Breast epithelium (tissue), 4 donors: ENCODE measurements around the gene NFASC. TPM values are rescaled to one million over a fixed set of nuclear protein-coding genes. Genes with fewer than 3 reads are reported as not detected.

ENCODE experiments used
- DNase-seq, 2 donors: peaks; one replicate each; pipeline ENCODE4 v3.0.0-alpha.2; 2019; ENCODE audit warnings: low spot score in 2 of 2
- H3K27ac ChIP-seq, 2 donors: fragments of 200-600 bp; sonication (generic) in 1 of 2; one replicate each; pipeline ENCODE4 v1.5.1; 2016 to 2019; ENCODE audit warnings: mild to moderate bottlenecking in 1 of 2
- H3K27me3 ChIP-seq, 2 donors: fragments of 200-600 bp; sonication (generic) in 1 of 2; one replicate each; pipeline versions ENCODE4 v1.5.1 to v1.6.0; 2017 to 2019; ENCODE audit warnings: control low read depth in 1 of 2, mild to moderate bottlenecking in 1 of 2
- H3K36me3 ChIP-seq: fragments of 200-600 bp; one replicate; pipeline ENCODE4 v1.5.1; 2019
- H3K4me1 ChIP-seq, 2 donors: fragments of 200-600 bp; sonication (generic); one replicate each; pipeline ENCODE4 v1.5.1; 2016 to 2019; ENCODE audit warnings: control low read depth in 1 of 2
- H3K4me3 ChIP-seq, 3 donors: fragments of 200-600 bp; sonication (generic); 1 replicate in 2 of 3; 2 replicates in 1 of 3; pipeline ENCODE4 v1.5.1; 2016 to 2019; ENCODE audit warnings: mild to moderate bottlenecking in 3 of 3, moderate library complexity in 2 of 3
- H3K9me3 ChIP-seq, 2 donors: fragments of 200-600 bp; sonication (generic) in 1 of 2; one replicate each; pipeline ENCODE4 v1.5.1; 2016 to 2019; ENCODE audit warnings: control low read depth in 1 of 2
- POLR2A ChIP-seq: fragments of 450-650 bp; IDR thresholded peaks from one replicate; pipeline ENCODE4 v1.6.1; 2016; ENCODE audit warnings: antibody characterized with exemption, mild to moderate bottlenecking, moderate library complexity
- POLR2AphosphoS5 ChIP-seq, 3 donors: sonication (generic); formaldehyde crosslinking; IDR thresholded peaks; one replicate each; pipeline ENCODE4 v1.6.1; 2017; ENCODE audit warnings: antibody characterized with exemption in 3 of 3
- intact Hi-C: fragments of 100-400 bp; cut with DNase I; formaldehyde crosslinking; loops from one replicate; pipeline ENCODE4 v1.15.1; 2023; ENCODE audit warnings: low total_unique reads
- total RNA-seq, 3 donors: library from RNA; depleted of rRNA; stranded (reverse); fragments of >200 nt; gene quantifications; one replicate each; pipeline ENCODE4 v1.1.0, GENCODE V29; 2016
- TF ChIP-seq, protein P1 (sequence below), 3 donors: fragments of 450-650 bp; IDR thresholded peaks; one replicate each; pipeline ENCODE4 v1.5.1; 2016 to 2017; ENCODE audit warnings: antibody characterized with exemption in 3 of 3, mild to moderate bottlenecking in 3 of 3, moderate library complexity in 3 of 3

Gene NFASC
- total RNA-seq, 3 donors from 2014 or later: 1.6 to 19.5 (median 14.1) TPM

DNA sequence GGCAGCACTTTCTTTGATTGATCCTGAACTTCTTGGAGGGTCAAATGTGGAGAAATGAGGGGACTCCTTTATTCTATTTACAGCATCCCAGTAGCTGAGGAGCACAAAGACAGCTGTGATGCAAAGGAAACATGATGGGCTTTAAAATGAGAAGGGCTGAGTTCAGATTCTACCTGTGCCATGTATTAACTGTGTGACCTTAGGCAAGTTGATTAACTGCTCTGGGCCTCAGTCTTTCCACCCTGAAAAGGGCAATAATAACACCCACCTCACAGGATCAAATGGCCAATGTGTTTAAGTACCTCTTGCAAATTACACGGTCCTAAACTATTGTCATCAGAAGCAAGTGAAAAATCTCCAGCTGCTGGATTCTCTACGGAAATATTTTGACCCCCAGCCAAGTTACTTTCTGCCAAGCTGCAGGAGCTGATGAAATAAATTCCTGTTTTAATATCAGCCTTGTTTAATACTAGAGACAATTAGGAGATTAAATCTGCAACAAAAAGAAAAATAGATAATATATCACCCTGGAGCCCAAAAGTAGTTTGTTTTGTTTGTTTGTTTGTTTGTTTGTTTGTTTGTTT is 197.9 kb downstream of the NFASC start:
- intact Hi-C loops: loop anchor here (5.0 kb wide), 1 partner anchor 1361 kb away; no protein-coding TSS in a partner anchor
- H3K4me3 ChIP-seq: no peak overlapping the region
- DNase-seq: no peak
- no peaks in the 10 kb centered on the region for H3K9me3 ChIP-seq
- H3K27ac ChIP-seq: no peak overlapping the region
- no peaks in the 10 kb centered on the region for H3K27me3 ChIP-seq
- no peak for TF ChIP-seq POLR2A
- TF ChIP-seq, protein P1, sequence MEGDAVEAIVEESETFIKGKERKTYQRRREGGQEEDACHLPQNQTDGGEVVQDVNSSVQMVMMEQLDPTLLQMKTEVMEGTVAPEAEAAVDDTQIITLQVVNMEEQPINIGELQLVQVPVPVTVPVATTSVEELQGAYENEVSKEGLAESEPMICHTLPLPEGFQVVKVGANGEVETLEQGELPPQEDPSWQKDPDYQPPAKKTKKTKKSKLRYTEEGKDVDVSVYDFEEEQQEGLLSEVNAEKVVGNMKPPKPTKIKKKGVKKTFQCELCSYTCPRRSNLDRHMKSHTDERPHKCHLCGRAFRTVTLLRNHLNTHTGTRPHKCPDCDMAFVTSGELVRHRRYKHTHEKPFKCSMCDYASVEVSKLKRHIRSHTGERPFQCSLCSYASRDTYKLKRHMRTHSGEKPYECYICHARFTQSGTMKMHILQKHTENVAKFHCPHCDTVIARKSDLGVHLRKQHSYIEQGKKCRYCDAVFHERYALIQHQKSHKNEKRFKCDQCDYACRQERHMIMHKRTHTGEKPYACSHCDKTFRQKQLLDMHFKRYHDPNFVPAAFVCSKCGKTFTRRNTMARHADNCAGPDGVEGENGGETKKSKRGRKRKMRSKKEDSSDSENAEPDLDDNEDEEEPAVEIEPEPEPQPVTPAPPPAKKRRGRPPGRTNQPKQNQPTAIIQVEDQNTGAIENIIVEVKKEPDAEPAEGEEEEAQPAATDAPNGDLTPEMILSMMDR (IDR thresholded peaks at IDR 0.05): no peak
- no peak for TF ChIP-seq POLR2AphosphoS5 (IDR thresholded peaks at IDR 0.05)
- H3K4me1 ChIP-seq: no peaks in the 10 kb centered on the region
- no peaks in the 10 kb centered on the region for H3K36me3 ChIP-seq

DNA sequence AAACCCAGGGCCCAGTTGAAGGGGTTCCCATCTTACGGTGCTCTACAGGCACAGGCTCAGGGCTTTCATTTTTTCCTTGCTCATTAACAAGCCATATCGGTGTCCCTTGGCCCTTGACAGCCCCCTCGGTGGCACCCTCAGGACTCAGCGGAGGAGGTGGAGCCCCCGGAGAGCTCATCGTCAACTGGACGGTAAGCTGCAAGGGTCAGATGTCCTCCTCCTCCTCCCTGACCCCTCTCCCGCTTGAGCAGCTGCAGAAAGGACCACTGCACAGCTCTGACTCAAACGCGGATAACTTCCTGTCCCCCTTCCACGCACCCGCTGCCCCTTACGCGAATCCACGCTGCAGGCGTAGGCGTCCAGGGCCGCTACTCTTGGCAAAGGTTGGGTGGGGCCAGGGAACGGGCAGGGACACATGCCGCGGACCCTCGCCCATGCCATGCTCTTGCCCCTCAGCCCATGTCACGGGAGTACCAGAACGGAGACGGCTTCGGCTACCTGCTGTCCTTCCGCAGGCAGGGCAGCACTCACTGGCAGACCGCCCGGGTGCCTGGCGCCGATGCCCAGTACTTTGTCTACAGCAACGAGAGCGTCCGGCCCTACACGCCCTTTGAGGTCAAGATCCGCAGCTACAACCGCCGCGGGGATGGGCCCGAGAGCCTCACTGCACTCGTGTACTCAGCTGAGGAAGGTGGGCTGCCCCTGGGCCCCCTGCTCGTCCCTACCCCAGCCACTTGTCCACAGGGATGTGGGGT is 198.9 kb downstream of the NFASC start:
- Histone ChIP-seq H3K27ac (no peak overlapping the region), H3K4me3 (no peak overlapping the region), H3K36me3 (no peaks in the 10 kb centered on the region), H3K9me3 (no peaks in the 10 kb centered on the region), H3K27me3 (no peaks in the 10 kb centered on the region), H3K4me1 (no peaks in the 10 kb centered on the region)
- TF ChIP-seq POLR2AphosphoS5 (IDR thresholded peaks at IDR 0.05): no peak
- no peak for TF ChIP-seq POLR2A
- TF ChIP-seq, protein P1 (IDR thresholded peaks at IDR 0.05): no peak
- no peak for DNase-seq
- intact Hi-C loops: loop anchor here (5.0 kb wide), 1 partner anchor 1362 kb away; no protein-coding TSS in a partner anchor

DNA sequence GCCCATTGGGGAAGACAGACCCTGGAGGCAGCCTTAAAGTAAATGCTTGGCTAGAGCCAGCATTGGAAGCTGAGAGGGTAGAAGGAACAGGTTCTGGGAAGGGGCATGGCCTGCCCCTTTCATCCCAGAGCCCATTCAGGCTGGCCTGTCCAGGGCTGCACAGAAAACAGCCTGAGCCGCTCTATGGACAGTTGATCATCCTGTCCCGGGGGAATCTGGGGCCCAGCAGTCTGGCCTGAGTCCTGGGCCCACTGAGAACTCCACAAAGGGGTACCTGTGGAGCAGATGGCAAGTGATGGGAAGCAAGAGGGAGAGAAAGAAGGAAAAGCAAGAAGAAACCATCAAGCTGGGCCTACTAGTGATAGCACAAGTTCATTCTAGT is 200.4 kb downstream of the NFASC start:
- intact Hi-C loops: no loop called here
- no peak overlapping the region for H3K27ac ChIP-seq
- H3K4me3 ChIP-seq: no peak overlapping the region
- H3K27me3 ChIP-seq: no peaks in the 10 kb centered on the region
- H3K9me3 ChIP-seq: no peaks in the 10 kb centered on the region
- DNase-seq: no peak
- no peaks in the 10 kb centered on the region for H3K36me3 ChIP-seq
- H3K4me1 ChIP-seq: no peaks in the 10 kb centered on the region
- TF ChIP-seq, protein P1 (IDR thresholded peaks at IDR 0.05): no peak
- TF ChIP-seq POLR2A (no peak), POLR2AphosphoS5 (IDR thresholded peaks at IDR 0.05) (no peak)

DNA sequence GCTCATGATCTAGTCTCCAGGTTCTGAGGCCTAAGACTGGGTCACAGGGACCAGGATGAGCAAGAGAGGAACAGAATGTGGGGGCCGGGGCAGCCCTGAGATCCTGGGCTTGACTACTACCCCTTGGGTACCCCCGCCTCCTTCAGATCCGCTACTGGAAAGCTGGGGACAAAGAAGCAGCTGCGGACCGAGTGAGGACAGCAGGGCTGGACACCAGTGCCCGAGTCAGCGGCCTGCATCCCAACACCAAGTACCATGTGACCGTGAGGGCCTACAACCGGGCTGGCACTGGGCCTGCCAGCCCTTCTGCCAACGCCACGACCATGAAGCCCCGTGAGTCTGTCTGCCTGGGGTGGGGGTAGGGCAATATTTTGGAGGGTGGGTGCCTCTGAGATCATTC is 201.1 kb downstream of the NFASC start:
- no peaks in the 10 kb centered on the region for H3K36me3 ChIP-seq
- H3K4me1 ChIP-seq: no peaks in the 10 kb centered on the region
- H3K4me3 ChIP-seq: no peak overlapping the region
- DNase-seq: no peak
- H3K9me3 ChIP-seq: no peaks in the 10 kb centered on the region
- TF ChIP-seq POLR2A (no peak), POLR2AphosphoS5 (IDR thresholded peaks at IDR 0.05) (no peak)
- TF ChIP-seq, protein P1 (IDR thresholded peaks at IDR 0.05): no peak
- H3K27me3 ChIP-seq: no peaks in the 10 kb centered on the region
- no peak overlapping the region for H3K27ac ChIP-seq
- intact Hi-C loops: no loop called here

DNA sequence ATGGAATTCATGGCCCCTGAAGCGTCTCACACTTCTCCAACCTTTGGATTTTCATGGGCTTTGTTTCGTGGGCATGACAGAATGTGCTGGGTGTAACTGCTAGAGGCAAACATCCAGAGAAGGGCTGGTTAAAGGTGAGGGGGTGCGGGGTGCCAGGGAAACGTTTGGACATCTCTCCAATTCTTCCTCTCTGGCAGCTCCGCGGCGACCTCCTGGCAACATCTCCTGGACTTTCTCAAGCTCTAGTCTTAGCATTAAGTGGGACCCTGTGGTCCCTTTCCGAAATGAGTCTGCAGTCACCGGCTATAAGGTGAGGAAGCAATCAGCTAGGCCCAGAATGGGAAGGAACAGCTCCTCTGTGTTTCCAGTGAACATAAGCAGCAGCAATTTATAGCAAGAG is 201.6 kb downstream of the NFASC start:
- no peaks in the 10 kb centered on the region for H3K9me3 ChIP-seq
- intact Hi-C loops: no loop called here
- no peak overlapping the region for H3K27ac ChIP-seq
- H3K36me3 ChIP-seq: no peaks in the 10 kb centered on the region
- TF ChIP-seq POLR2A (no peak), POLR2AphosphoS5 (IDR thresholded peaks at IDR 0.05) (no peak)
- TF ChIP-seq, protein P1 (IDR thresholded peaks at IDR 0.05): no peak
- H3K4me3 ChIP-seq: no peak overlapping the region
- no peaks in the 10 kb centered on the region for H3K27me3 ChIP-seq
- no peaks in the 10 kb centered on the region for H3K4me1 ChIP-seq
- DNase-seq: no peak
